ENCODE data around the gene KDM4C. TPM values are rescaled to one million over a fixed set of nuclear protein-coding genes. Genes with fewer than 3 reads are reported as not detected.
A peak's percentile ranks its signal among the peaks of the same experiment; 100 is the strongest.

Gene KDM4C
- total and polyA plus RNA-seq, 2 of the 13 experiments (the other 11 are each of a cell fraction or from before 2014, with no cell fraction given): 19.4 to 23.6 TPM

- peak; percentile 79 for TF ChIP-seq RXRB (CRISPR knock-in tag; IDR thresholded peaks at IDR 0.05; ENCODE audit: borderline replicate concordance)
- no peak for TF ChIP-seq TEAD2 (CRISPR knock-in tag; IDR thresholded peaks at IDR 0.05)
- peak; percentile 71; the same call in 1 of the 2 replicates for TF ChIP-seq MEIS2 (CRISPR knock-in tag; IDR thresholded peaks at IDR 0.05)
- TF ChIP-seq MLLT10 (CRISPR knock-in tag; IDR thresholded peaks at IDR 0.05): no peak
- TF ChIP-seq ZNF124 (CRISPR knock-in tag; IDR thresholded peaks at IDR 0.05): 0 out of 2 replicates have a peak, but pooled peaks have one; percentile 60
- TF ChIP-seq SRSF9 (IDR thresholded peaks at IDR 0.05; ENCODE audit: borderline replicate concordance, insufficient read depth, low read depth, low read length, poor library complexity, severe bottlenecking): no peak
- TF ChIP-seq PRPF4 (IDR thresholded peaks at IDR 0.05; ENCODE audit: low read depth, low read length, poor library complexity, severe bottlenecking): no peak
- peak; percentile 20; the same call in 1 of the 2 replicates for TF ChIP-seq PITX1 (CRISPR knock-in tag; IDR thresholded peaks at IDR 0.05)
- 0 out of 2 replicates have a peak, but pooled peaks have one; percentile 54 for TF ChIP-seq ZNF318 (CRISPR knock-in tag; IDR thresholded peaks at IDR 0.05)
- peak; percentile 88 for TF ChIP-seq PAXIP1 (CRISPR knock-in tag; conservative IDR thresholded peaks at IDR 0.05)
- peak; percentile 99 for TF ChIP-seq ZNF18 (CRISPR knock-in tag; IDR thresholded peaks at IDR 0.05; ENCODE audit: insufficient replicate concordance)
- TF ChIP-seq NCOA2 (CRISPR knock-in tag; IDR thresholded peaks at IDR 0.05): peak; percentile 70
- TF ChIP-seq HNRNPK (IDR thresholded peaks at IDR 0.05; ENCODE audit: low read depth, low read length, poor library complexity, severe bottlenecking): no peak
- no peak for TF ChIP-seq ZNF891 (CRISPR knock-in tag; IDR thresholded peaks at IDR 0.05)
- TF ChIP-seq E2F5 (CRISPR knock-in tag; conservative IDR thresholded peaks at IDR 0.05): no peak
Observed at GRCh38 chr9:6900440-6900883, 142.7 kb downstream of the KDM4C start (continued).
